IPS-NIHi7 (cell line): ENCODE measurements around the gene SLC43A3.
"Not testable (repeated sequence)": the region's sequence is repeated elsewhere in the genome, so short reads cannot be mapped to it uniquely, and the experiment has no call there.

Source experiments
- DNase-seq: peaks from one replicate; pipeline ENCODE4 v3.0.0; 2012; ENCODE audit warnings: mixed read lengths; ENCODE audit errors: extremely low spot score

SLC43A3 gene

GRCh38 chr11:57459164-57460021, 32.5 kb upstream of the SLC43A3 start:
- no peak for DNase-seq

GRCh38 chr11:57458410-57459163, 31.7 kb upstream of the SLC43A3 start:
- peak; percentile 54 for DNase-seq

DNA sequence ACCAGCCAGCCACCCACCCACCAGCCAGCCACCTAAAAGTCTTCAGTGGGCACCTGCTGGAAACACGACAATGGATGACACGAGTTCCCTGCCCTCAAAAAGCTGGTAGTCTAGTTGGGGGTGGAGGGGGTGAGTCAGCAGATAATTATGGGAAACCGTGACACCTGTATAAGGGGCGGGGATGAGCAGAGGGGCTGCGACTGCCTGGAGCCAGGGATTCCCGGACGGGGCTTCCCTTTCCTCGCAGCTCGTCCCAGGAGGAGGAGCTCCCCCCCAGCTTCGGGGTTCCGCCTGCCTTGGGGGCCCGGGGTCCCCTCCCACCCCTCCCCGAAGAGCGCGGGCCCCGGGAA, 31.1 kb upstream of the SLC43A3 start:
- DNase-seq: peak; percentile 71

GRCh38 chr11:57457643-57458023, 30.7 kb upstream of the SLC43A3 start:
- no peak for DNase-seq

GRCh38 chr11:57456960-57457642, 30.2 kb upstream of the SLC43A3 start:
- DNase-seq: peak; percentile 86

DNA sequence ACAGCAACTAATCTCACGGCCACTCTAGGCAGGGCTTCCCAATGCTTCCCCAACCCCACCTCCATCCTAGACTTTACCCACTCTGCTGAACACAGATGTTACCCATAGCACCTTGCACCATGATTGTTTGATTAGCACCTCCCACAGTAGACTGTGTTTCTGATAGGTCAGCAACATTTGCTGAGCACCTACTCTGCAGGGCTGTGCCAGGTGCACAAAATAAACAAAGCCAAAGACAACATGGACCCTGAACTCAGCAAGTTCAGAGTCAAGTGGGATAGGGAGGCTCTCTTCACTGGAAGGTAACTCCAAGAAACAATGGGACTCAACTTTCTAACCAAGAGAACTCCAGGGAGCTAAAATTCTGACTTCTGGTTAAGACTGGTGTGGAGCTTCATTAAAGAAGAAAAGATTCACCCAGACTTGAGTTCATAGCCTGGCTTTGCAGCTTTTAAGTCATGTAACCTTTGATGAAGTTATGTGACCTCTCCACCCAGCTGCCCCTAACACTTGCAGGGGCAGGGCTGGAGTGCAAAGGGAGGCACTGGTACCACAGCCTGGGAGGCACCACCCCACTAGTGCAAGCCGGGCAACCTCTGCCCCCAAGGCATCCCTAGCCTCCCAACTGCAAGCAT, 26.7 kb upstream of the SLC43A3 start:
- DNase-seq: no peak

GRCh38 chr11:57446055-57446454, 19.1 kb upstream of the SLC43A3 start:
- DNase-seq: no peak

DNA sequence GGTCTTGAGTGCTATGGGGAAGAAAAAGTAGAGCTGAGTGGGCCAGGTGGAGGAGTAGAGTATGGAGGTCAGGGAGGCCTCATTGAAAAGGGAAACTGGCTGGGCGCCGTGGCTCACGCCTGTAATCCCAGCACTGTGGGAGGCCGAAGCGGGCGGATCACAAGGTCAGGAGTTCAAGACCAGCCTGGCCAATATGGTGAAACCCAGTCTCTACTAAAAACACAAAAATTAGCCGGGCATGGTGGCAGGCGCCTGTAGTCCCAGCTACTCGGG, 18.1 kb upstream of the SLC43A3 start:
- DNase-seq: not testable (repeated sequence)

DNA sequence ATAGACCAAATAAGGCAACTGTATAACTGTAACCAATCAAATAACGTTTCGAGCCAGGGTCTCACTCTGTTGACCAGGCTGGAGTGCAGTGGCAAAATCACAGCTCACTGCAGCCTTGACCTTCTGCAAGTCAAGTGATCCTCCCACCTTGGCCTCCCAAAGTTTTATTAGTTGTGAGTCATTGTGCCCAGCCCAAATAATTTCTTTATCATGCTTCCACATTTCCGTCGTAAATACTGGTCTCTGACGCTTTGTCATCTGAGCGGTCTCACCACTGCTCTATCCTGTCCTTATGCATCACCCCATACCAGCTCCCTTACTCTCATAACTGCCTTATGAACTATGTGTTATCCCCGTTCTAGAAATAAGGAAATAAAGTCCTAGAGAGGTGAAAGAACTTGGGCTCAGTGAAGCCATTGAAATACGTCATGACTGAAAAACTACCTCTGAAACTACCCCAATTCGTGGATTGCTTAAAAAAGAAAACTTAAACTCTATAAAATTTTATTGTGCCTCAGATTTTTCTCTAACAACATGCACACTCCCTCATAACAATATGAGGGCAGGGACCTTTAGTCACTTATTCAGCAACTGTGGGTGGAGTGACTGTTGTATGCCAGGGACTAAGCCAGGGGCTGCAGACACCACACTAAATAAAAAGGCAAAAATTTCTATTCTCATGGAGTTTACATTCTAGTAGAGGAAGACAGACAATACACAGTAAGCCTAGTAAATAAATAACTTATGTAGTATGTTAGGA, 17.6 kb upstream of the SLC43A3 start:
- DNase-seq: no peak

DNA sequence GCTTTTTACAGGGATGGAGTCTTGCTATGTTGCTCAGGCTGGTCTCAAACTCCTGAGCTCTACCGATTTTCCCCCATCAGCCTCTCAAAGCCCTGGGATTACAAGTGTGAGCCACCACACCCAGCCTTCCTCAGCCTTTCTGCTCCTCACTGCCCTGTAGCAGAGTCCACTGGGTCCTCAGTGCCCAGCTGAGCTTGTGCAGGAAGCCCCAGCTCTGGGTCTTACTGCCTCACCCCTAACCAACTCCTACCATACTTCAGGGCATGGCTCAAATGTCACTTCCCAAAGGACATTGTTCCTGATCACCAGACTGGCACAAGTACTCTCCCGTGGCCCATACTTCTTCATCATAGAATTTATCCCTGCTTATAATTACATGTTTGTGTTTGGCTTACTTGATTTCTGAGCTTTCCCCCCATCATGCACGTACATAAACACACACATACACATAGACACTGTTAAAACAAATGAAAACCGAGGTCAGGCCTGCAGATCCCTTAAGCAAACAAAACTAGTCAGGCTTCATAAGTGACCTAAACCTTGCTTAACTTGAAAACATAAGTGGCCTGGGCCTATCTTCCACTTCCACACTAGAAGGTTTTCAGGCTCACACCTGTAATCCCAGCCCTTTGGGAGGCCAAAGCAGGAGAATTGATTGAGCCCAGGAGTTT, 14.0 kb upstream of the SLC43A3 start:
- no peak for DNase-seq

GRCh38 chr11:57439786-57440185, 12.9 kb upstream of the SLC43A3 start:
- DNase-seq: no peak

- no peak for DNase-seq
Measured at GRCh38 chr11:57438345-57439285, 11.7 kb upstream of the SLC43A3 start.

DNA sequence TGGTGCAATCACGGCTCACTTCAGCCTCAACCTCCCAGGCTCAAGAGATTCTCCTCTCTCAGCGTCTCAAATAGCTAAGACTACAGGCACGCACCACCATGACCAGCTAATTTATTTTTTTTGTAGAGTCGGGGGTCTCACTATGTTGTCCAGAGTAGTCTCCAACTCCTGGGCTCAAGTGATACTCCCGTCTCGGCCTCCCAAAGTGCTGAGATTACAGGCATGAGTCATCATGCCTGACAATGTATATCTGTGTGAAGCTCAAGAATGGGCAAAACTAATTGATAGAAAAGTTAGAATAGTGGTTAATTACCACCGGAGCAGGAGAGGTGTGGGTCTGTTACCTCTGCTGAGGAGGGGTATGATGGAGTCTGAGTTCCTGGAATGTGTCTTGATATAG, 9.1 kb upstream of the SLC43A3 start:
- DNase-seq: no peak

GRCh38 chr11:57434640-57435546, 8.0 kb upstream of the SLC43A3 start:
- no peak for DNase-seq

- no peak for DNase-seq
Measured at GRCh38 chr11:57432714-57433163, 5.8 kb upstream of the SLC43A3 start.

- no peak for DNase-seq
Measured at GRCh38 chr11:57432149-57432561, 5.2 kb upstream of the SLC43A3 start.

- peak; percentile 42 for DNase-seq
Measured at GRCh38 chr11:57430952-57431351, 4.0 kb upstream of the SLC43A3 start.

- no peak for DNase-seq
Measured at GRCh38 chr11:57429946-57430345, 3.0 kb upstream of the SLC43A3 start.

- no peak for DNase-seq
Measured at GRCh38 chr11:57428643-57429042, 1.7 kb upstream of the SLC43A3 start.
